NCI-H2227 (cell line): ENCODE measurements around the gene CLMP.

ENCODE experiments used
- DNase-seq: peaks from one replicate; lab custom pipeline; 2025; ENCODE audit not compliant: unreplicated experiment; lab: John Stamatoyannopoulos, UW

Gene CLMP

GRCh38 chr11:123086305-123086704, 108.7 kb downstream of the CLMP start:
- no peak for DNase-seq

GRCh38 chr11:123085497-123085896, 109.6 kb downstream of the CLMP start:
- no peak for DNase-seq

GRCh38 chr11:123084454-123084853, 110.6 kb downstream of the CLMP start:
- DNase-seq = no peak

- peak; percentile 25 for DNase-seq
Measured at GRCh38 chr11:123083623-123084029, 111.4 kb downstream of the CLMP start.

GRCh38 chr11:123082977-123083376, 112.1 kb downstream of the CLMP start:
- no peak for DNase-seq

- no peak for DNase-seq
Measured at GRCh38 chr11:123080015-123080414, 115.0 kb downstream of the CLMP start.

- DNase-seq = no peak
Measured at GRCh38 chr11:123076484-123076883, 118.6 kb downstream of the CLMP start.

GRCh38 chr11:123073343-123074057, 121.5 kb downstream of the CLMP start:
- DNase-seq = no peak

- no peak for DNase-seq
Measured at GRCh38 chr11:123072762-123073161, 122.3 kb downstream of the CLMP start.

- no peak for DNase-seq
Measured at GRCh38 chr11:123072332-123072761, 122.7 kb downstream of the CLMP start.

GRCh38 chr11:123069908-123070821, 124.9 kb downstream of the CLMP start:
- DNase-seq = peak; percentile 8

GRCh38 chr11:123065621-123066020, 129.4 kb downstream of the CLMP start:
- no peak for DNase-seq

- DNase-seq = no peak
Measured at GRCh38 chr11:123063826-123064657, 131.0 kb downstream of the CLMP start.

GRCh38 chr11:123062892-123063825, 131.9 kb downstream of the CLMP start:
- peak; percentile 74 for DNase-seq

- peak; percentile 100 for DNase-seq
Measured at GRCh38 chr11:123062158-123062891, 132.7 kb downstream of the CLMP start.

GRCh38 chr11:123061403-123062157, 133.5 kb downstream of the CLMP start, which contains the start of gene HSPA8:
TSS of gene HSPA8 (minus strand) at chr11:123062136. CDS start at chr11:123061324, 812 bp downstream.
- peak; percentile 45 for DNase-seq

GRCh38 chr11:123060277-123061000, 134.6 kb downstream of the CLMP start:
- DNase-seq = no peak
